ENCODE measurements around the gene ATP5MC2. TPM values are rescaled to one million over a fixed set of nuclear protein-coding genes. Genes with fewer than 3 reads are reported as not detected.
"Not testable (repeated sequence)": the region's sequence is repeated elsewhere in the genome, so short reads cannot be mapped to it uniquely, and the experiment has no call there.

The ATP5MC2 gene
- total and polyA plus RNA-seq, 3 experiments from 2014 or later: 342 to 529 (median 350) TPM

- Mint-ChIP-seq H3K9me3 (no peaks in the 10 kb centered on the region), H3K27me3 (no peaks in the 10 kb centered on the region), H3K27ac (peak overlapping the region in 1 of 8 donors; percentile 0), H3K4me1 (no peaks in the 10 kb centered on the region), H3K4me3 (no peak overlapping the region), H3K36me3 (peaks cover 5 to 24% (median 7%) of the 10 kb centered on the region in 3 donors)
- no peak overlapping the region for H3K27ac ChIP-seq (ENCODE audit: low read depth, low read length)
- no peaks in the 10 kb centered on the region for H3K36me3 ChIP-seq (ENCODE audit: insufficient read depth, low read length)
- no peak overlapping the region for H3K4me3 ChIP-seq (ENCODE audit: low read length)
- H3K4me1 ChIP-seq (ENCODE audit: insufficient read depth, low read length): no peaks in the 10 kb centered on the region
- ChIA-PET CTCF (no interaction called here), POLR2A (no interaction called here)
- no peak for DNase-seq
- H3K27me3 ChIP-seq (ENCODE audit: insufficient read depth, low read length, poor library complexity, severe bottlenecking): no peaks in the 10 kb centered on the region
- no peaks in the 10 kb centered on the region for H3K9me3 ChIP-seq (ENCODE audit: low read length)
Observed at GRCh38 chr12:53659571-53659981, 16.3 kb downstream of the ATP5MC2 start.

- H3K4me1 Mint-ChIP-seq: no peaks in the 10 kb centered on the region
Observed at GRCh38 chr12:53659011-53659551, 16.8 kb downstream of the ATP5MC2 start.

GRCh38 chr12:53657041-53657440 is 18.8 kb downstream of the ATP5MC2 start:
- Histone ChIP-seq H3K36me3 (ENCODE audit: insufficient read depth, low read length) (no peaks in the 10 kb centered on the region), H3K9me3 (ENCODE audit: low read length) (no peaks in the 10 kb centered on the region), H3K27ac (ENCODE audit: low read depth, low read length) (no peak overlapping the region), H3K27me3 (ENCODE audit: insufficient read depth, low read length, poor library complexity, severe bottlenecking) (no peaks in the 10 kb centered on the region), H3K4me1 (ENCODE audit: insufficient read depth, low read length) (no peaks in the 10 kb centered on the region), H3K4me3 (ENCODE audit: low read length) (no peak overlapping the region)
- ChIA-PET POLR2A (no interaction called here), CTCF (no interaction called here)
- DNase-seq: no peak
- Mint-ChIP-seq H3K27me3 (no peaks in the 10 kb centered on the region), H3K27ac (peak overlapping the region in 1 of 8 donors; percentile 55), H3K4me1 (no peaks in the 10 kb centered on the region), H3K9me3 (no peaks in the 10 kb centered on the region), H3K36me3 (peaks cover 0 to 9% (median 0%) of the 10 kb centered on the region in 3 donors), H3K4me3 (no peak overlapping the region)

More at GRCh38 chr12:53659011-53659551, 16.8 kb downstream of the ATP5MC2 start:
- Mint-ChIP-seq H3K9me3 (no peaks in the 10 kb centered on the region), H3K4me3 (no peak overlapping the region), H3K27ac (peak overlapping the region in 1 of 8 donors; percentile 0), H3K36me3 (peaks cover 4 to 21% (median 5%) of the 10 kb centered on the region in 3 donors), H3K27me3 (no peaks in the 10 kb centered on the region)
- Histone ChIP-seq H3K27ac (ENCODE audit: low read depth, low read length) (no peak overlapping the region), H3K9me3 (ENCODE audit: low read length) (no peaks in the 10 kb centered on the region), H3K27me3 (ENCODE audit: insufficient read depth, low read length, poor library complexity, severe bottlenecking) (no peaks in the 10 kb centered on the region), H3K4me1 (ENCODE audit: insufficient read depth, low read length) (no peaks in the 10 kb centered on the region), H3K4me3 (ENCODE audit: low read length) (no peak overlapping the region), H3K36me3 (ENCODE audit: insufficient read depth, low read length) (no peaks in the 10 kb centered on the region)
- DNase-seq: no peak
- ChIA-PET CTCF (no interaction called here), POLR2A (no interaction called here)

GRCh38 chr12:53653595-53653994 is 22.3 kb downstream of the ATP5MC2 start:
- Histone ChIP-seq H3K36me3 (ENCODE audit: insufficient read depth, low read length) (no peaks in the 10 kb centered on the region), H3K9me3 (ENCODE audit: low read length) (no peaks in the 10 kb centered on the region), H3K4me1 (ENCODE audit: insufficient read depth, low read length) (no peaks in the 10 kb centered on the region), H3K4me3 (ENCODE audit: low read length) (no peak overlapping the region), H3K27me3 (ENCODE audit: insufficient read depth, low read length, poor library complexity, severe bottlenecking) (no peaks in the 10 kb centered on the region), H3K27ac (ENCODE audit: low read depth, low read length) (no peak overlapping the region)
- H3K4me1 Mint-ChIP-seq: no peaks in the 10 kb centered on the region
- no peak for DNase-seq
- no peak overlapping the region for H3K4me3 Mint-ChIP-seq
- no peaks in the 10 kb centered on the region for H3K9me3 Mint-ChIP-seq
- H3K36me3 Mint-ChIP-seq: no peaks in the 10 kb centered on the region
- H3K27ac Mint-ChIP-seq: no peak overlapping the region
- H3K27me3 Mint-ChIP-seq: peaks cover 0 to 2% of the 10 kb centered on the region in 2 donors
- ChIA-PET CTCF (no interaction called here), POLR2A (no interaction called here)

- no peaks in the 10 kb centered on the region for H3K9me3 Mint-ChIP-seq
- H3K4me3 ChIP-seq (ENCODE audit: low read length): no peak overlapping the region
- no peak overlapping the region for H3K27ac Mint-ChIP-seq
- ChIA-PET POLR2A (no interaction called here), CTCF (no interaction called here)
- no peak overlapping the region for H3K4me3 Mint-ChIP-seq
- H3K9me3 ChIP-seq (ENCODE audit: low read length): no peaks in the 10 kb centered on the region
- no peaks in the 10 kb centered on the region for H3K27me3 ChIP-seq (ENCODE audit: insufficient read depth, low read length, poor library complexity, severe bottlenecking)
- no peaks in the 10 kb centered on the region for H3K4me1 ChIP-seq (ENCODE audit: insufficient read depth, low read length)
- DNase-seq: no peak
- no peaks in the 10 kb centered on the region for H3K36me3 ChIP-seq (ENCODE audit: insufficient read depth, low read length)
- H3K36me3 Mint-ChIP-seq: no peaks in the 10 kb centered on the region
- no peak overlapping the region for H3K27ac ChIP-seq (ENCODE audit: low read depth, low read length)
- peaks cover 0 to 3% of the 10 kb centered on the region in 2 donors for H3K27me3 Mint-ChIP-seq
- no peaks in the 10 kb centered on the region for H3K4me1 Mint-ChIP-seq
Observed at GRCh38 chr12:53652366-53652765, 23.5 kb downstream of the ATP5MC2 start.

GRCh38 chr12:53651737-53652136 is 24.1 kb downstream of the ATP5MC2 start:
- Mint-ChIP-seq H3K4me3 (no peak overlapping the region), H3K27me3 (peaks cover 0 to 3% of the 10 kb centered on the region in 2 donors), H3K4me1 (no peaks in the 10 kb centered on the region), H3K27ac (no peak overlapping the region), H3K36me3 (no peaks in the 10 kb centered on the region), H3K9me3 (no peaks in the 10 kb centered on the region)
- ChIA-PET POLR2A (no interaction called here), CTCF (no interaction called here)
- Histone ChIP-seq H3K27me3 (ENCODE audit: insufficient read depth, low read length, poor library complexity, severe bottlenecking) (no peaks in the 10 kb centered on the region), H3K4me3 (ENCODE audit: low read length) (no peak overlapping the region), H3K4me1 (ENCODE audit: insufficient read depth, low read length) (no peaks in the 10 kb centered on the region), H3K27ac (ENCODE audit: low read depth, low read length) (no peak overlapping the region), H3K36me3 (ENCODE audit: insufficient read depth, low read length) (no peaks in the 10 kb centered on the region), H3K9me3 (ENCODE audit: low read length) (no peaks in the 10 kb centered on the region)
- no peak for DNase-seq

GRCh38 chr12:53646300-53646699 is 29.6 kb downstream of the ATP5MC2 start:
- H3K4me3 Mint-ChIP-seq: not testable (repeated sequence)

GRCh38 chr12:53645165-53645564 is 30.7 kb downstream of the ATP5MC2 start:
- Mint-ChIP-seq H3K4me3 (no peak overlapping the region), H3K36me3 (peaks cover 0 to 4% (median 0%) of the 10 kb centered on the region in 3 donors), H3K4me1 (no peaks in the 10 kb centered on the region), H3K27ac (no peak overlapping the region), H3K9me3 (peaks cover 0 to 5% (median 0%) of the 10 kb centered on the region in 5 donors), H3K27me3 (peaks cover 0 to 7% of the 10 kb centered on the region in 2 donors)
- POLR2A ChIA-PET: no interaction called here
- CTCF ChIA-PET: no interaction called here
- Histone ChIP-seq H3K36me3 (ENCODE audit: insufficient read depth, low read length) (no peaks in the 10 kb centered on the region), H3K4me1 (ENCODE audit: insufficient read depth, low read length) (no peaks in the 10 kb centered on the region), H3K27ac (ENCODE audit: low read depth, low read length) (no peak overlapping the region), H3K9me3 (ENCODE audit: low read length) (no peaks in the 10 kb centered on the region), H3K27me3 (ENCODE audit: insufficient read depth, low read length, poor library complexity, severe bottlenecking) (no peaks in the 10 kb centered on the region), H3K4me3 (ENCODE audit: low read length) (no peak overlapping the region)
- DNase-seq: no peak

More at GRCh38 chr12:53646300-53646699, 29.6 kb downstream of the ATP5MC2 start:
- H3K27ac Mint-ChIP-seq; H3K9me3 Mint-ChIP-seq; H3K4me3 ChIP-seq (ENCODE audit: low read length); POLR2A ChIA-PET; H3K9me3 ChIP-seq (ENCODE audit: low read length); CTCF ChIA-PET; DNase-seq; H3K36me3 Mint-ChIP-seq; H3K36me3 ChIP-seq (ENCODE audit: insufficient read depth, low read length); H3K27me3 Mint-ChIP-seq; H3K27me3 ChIP-seq (ENCODE audit: insufficient read depth, low read length, poor library complexity, severe bottlenecking); H3K4me1 Mint-ChIP-seq; H3K4me1 ChIP-seq (ENCODE audit: insufficient read depth, low read length); H3K27ac ChIP-seq (ENCODE audit: low read depth, low read length): not testable (repeated sequence)

- Mint-ChIP-seq H3K4me1 (no peaks in the 10 kb centered on the region), H3K27ac (no peak overlapping the region), H3K4me3 (no peak overlapping the region), H3K36me3 (peaks cover 0 to 4% (median 0%) of the 10 kb centered on the region in 3 donors), H3K27me3 (peaks cover 0 to 7% of the 10 kb centered on the region in 2 donors), H3K9me3 (peaks cover 0 to 5% (median 0%) of the 10 kb centered on the region in 5 donors)
- no peaks in the 10 kb centered on the region for H3K36me3 ChIP-seq (ENCODE audit: insufficient read depth, low read length)
- no peaks in the 10 kb centered on the region for H3K9me3 ChIP-seq (ENCODE audit: low read length)
- DNase-seq: no peak
- H3K4me3 ChIP-seq (ENCODE audit: low read length): no peak overlapping the region
- ChIA-PET POLR2A (no interaction called here), CTCF (no interaction called here)
- H3K4me1 ChIP-seq (ENCODE audit: insufficient read depth, low read length): no peaks in the 10 kb centered on the region
- no peaks in the 10 kb centered on the region for H3K27me3 ChIP-seq (ENCODE audit: insufficient read depth, low read length, poor library complexity, severe bottlenecking)
- no peak overlapping the region for H3K27ac ChIP-seq (ENCODE audit: low read depth, low read length)
Observed at GRCh38 chr12:53644133-53644532, 31.8 kb downstream of the ATP5MC2 start.

All from CD8-positive, alpha-beta memory T cell (primary cell).